Measurements from ENCODE around the gene NATD1.

NATD1 gene

DNA sequence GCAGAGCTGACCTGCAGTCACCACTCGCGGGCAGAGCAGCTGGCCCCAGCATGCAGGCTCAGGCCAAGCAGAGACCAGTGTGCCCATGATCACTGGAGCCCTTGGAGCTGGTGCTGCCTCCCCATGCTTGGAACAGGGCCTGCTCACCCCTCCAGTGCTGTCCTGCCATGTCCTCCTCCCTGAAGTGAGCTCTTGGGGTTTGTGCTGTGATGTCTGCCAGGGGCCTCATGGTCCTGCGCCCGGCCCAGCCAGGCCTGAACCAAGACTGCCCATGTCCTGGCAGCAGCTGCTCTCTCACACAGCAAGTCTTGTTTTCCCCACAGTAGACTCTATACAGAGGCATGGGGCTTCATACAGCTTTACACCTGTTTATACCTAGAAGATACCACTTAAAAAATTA, 63.8 kb downstream of the NATD1 start:
- DNase-seq = no peak

Measured in DMS 273 treated with DMSO at 0.1 percent for 48 hours (cell line).